Activated T-cell treated with anti-CD3 and anti-CD28 coated beads for 4 hours (primary cell): ENCODE data around the gene ISOC1.

Source experiments
- DNase-seq: peaks from one replicate; pipeline ENCODE4 v3.0.0-alpha.2; 2020

The ISOC1 gene

GRCh38 chr5:129096382-129096991 is 1.9 kb downstream of the ISOC1 start:
- no peak for DNase-seq

DNA sequence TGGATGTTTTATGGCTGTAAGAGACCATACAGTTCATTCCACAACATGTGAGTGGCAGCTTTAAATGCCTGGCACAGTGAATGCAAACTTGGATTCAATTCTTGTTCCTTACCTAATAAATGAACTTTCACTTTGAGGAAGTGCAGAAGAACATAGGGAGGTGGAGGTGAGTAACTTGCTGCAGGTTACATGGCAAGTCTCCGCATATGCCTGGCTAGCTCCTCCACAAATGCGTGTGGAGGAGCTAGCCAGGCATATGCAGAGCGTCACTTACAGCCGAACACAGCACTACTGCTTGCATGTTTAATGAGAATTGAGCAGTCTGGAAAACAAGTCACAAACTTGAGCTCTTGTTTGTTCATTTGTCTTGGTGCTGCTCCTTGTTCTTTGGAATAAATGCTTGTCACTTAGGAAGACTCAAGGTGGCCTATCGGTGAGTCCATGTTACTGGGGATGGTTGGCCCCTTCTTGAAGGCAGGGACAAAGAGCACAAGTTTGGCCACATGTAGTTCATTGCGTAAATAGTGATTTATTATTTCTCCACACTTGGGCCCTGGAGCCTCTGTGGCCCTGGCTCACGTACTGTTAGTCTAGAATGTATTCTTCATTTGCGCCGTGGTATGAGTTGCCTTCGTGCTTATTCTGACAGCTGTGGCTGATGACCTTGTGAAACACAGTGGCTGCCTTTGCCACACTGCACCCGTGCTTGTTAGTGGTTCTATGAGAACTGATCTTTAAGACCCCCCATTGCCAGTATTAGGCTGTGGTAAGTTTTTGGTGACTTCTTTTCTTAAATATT is 3.1 kb downstream of the ISOC1 start:
- DNase-seq, result no peak

GRCh38 chr5:129098488-129099183 is 4.1 kb downstream of the ISOC1 start:
- DNase-seq, result no peak

- no peak for DNase-seq
Measured at GRCh38 chr5:129099184-129099569, 4.6 kb downstream of the ISOC1 start.

GRCh38 chr5:129101794-129102193 is 7.2 kb downstream of the ISOC1 start:
- DNase-seq, result no peak

DNA sequence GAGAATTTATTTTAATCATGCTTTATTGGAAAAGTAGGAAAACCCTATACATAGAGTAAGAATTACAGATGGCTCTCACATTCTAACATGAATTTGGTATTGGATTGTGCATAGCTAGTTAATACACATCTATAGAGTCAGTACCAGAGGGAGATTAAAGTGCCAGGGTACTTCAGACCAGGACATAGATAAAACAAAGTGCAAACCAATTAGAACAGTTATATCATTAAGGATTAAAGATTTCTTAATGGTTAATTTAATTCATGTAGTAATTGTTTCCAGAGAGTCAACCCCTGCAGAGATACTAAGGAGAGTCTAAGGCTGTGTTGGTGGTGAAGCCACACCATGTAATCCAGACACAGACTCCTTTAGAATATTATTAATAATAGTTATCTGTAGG is 8.8 kb downstream of the ISOC1 start:
- no peak for DNase-seq

GRCh38 chr5:129104915-129105455 is 10.4 kb downstream of the ISOC1 start:
- no peak for DNase-seq

DNA sequence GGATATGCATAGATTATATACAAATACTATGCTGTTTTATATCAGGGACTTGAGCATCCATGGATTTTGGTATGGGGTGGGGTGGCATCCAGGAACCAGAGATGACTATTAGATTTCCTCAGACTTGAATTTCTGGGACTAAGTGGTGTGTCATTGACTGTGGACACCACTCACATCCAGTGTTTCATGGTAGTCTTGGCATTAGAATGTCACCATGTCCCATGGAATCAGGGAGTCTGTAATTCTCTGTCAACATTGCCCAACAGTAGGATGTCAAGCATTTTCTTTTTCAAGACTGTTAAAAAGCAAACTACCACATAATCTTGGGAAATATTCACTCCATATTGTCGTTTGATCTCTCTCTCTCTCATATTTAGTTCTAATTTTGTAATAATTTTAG is 13.1 kb downstream of the ISOC1 start:
- no peak for DNase-seq

- DNase-seq, result no peak
Measured at GRCh38 chr5:129110742-129111141, 16.2 kb downstream of the ISOC1 start.

DNA sequence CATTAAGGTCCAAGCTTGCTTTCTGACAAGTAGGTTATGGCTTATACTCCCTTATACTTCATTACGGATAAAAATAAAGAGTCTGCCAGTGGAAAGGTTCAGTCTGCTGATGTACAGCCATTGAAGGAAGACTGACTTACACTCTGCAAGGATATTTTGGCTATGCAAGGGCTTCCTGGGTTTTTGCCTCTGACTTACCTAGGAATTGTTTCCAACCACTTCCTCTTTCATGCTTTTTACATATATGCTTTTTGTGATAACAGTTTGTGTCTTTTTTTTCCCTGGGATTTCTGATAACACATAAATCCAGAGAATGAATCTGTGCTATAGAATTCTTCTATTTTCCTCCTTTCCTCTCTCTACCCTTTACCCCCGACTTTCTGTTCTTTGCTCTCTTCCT is 16.8 kb downstream of the ISOC1 start:
- no peak for DNase-seq

GRCh38 chr5:129112295-129112694 is 17.7 kb downstream of the ISOC1 start:
- DNase-seq, result no peak

DNA sequence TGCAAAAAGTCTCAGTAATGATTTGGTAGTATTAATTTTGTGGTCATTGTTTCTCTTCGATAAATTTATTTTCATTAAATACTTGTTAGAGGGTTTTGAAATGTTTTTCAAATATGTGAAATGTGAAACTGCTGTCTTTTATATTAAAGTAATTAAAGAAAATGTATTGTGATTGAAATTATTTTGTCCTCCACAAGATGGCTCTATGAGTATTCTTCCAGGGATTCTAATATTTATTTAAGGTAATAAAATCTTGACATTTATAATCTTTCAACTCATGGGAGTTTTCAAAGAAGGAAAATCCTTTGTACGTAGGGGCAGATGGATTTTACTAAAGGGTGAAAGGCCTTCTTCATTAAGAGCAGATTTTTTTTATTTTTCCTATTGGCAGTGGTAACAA is 19.3 kb downstream of the ISOC1 start:
- no peak for DNase-seq

- no peak for DNase-seq
Measured at GRCh38 chr5:129114539-129115193, 20.1 kb downstream of the ISOC1 start.

- DNase-seq, result no peak
Measured at GRCh38 chr5:129115680-129116079, 21.1 kb downstream of the ISOC1 start.

GRCh38 chr5:129116797-129117196 is 22.2 kb downstream of the ISOC1 start:
- no peak for DNase-seq

GRCh38 chr5:129118405-129118804 is 23.9 kb downstream of the ISOC1 start:
- DNase-seq, result no peak

DNA sequence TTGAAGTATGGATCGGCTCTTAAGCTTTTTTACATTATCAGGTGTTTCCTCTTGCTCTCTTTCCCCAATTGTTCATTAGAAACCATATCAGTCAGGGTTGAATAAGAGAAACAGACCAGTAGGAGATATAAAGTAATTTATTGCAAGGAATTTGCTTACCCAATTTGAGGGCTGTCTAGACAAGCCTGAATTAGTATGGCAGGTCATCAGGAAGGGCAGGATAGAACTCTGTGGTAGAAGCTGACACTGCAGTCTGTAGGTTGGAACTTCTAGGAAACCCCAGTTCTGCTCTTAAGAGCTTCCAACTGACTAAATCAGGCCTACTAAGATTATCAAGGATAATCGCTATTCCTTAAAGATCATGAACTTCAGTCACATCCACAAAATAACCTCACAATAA is 24.3 kb downstream of the ISOC1 start:
- DNase-seq, result no peak

DNA sequence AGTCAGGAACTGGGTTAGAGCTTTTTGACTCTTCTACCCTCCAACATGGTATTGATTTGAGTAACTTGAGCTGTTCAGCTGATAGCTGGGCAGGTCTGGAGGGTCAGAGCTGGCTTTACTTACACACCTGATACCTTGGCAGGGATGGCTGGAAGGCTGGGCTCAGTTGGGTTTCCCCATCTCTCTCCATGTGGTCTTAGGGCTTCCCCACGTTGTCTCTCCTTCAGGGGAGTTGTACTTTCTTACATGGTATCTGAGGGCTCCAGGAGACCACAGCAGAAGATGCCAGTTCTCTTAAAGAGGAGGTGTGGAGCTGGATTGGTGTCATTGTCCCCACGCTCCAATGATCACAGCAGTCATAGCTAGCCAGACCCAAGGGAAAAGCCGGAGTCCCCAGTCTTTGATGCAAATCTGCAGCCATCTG is 25.6 kb downstream of the ISOC1 start:
- no peak for DNase-seq

GRCh38 chr5:129122560-129122959 is 28.0 kb downstream of the ISOC1 start:
- no peak for DNase-seq

DNA sequence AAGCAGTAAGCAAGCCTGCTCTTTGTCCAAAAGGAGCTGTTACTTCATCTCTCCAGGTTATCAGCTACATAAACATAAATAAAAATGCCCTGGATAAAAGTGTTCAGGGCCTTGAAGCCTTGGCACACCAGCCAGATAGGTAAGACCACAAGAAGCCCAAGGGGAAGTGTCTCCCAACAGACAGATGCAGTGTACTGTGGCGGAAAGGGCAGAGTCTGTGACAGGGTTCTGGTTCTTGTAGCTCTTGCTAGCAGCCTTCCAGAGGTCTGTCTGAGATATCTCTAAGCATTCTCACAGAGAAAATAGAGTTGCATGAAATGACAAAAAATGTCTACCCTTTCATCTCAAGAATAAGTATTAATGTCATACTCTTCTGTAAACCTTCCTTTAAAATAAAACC is 30.1 kb downstream of the ISOC1 start:
- DNase-seq, result no peak

DNA sequence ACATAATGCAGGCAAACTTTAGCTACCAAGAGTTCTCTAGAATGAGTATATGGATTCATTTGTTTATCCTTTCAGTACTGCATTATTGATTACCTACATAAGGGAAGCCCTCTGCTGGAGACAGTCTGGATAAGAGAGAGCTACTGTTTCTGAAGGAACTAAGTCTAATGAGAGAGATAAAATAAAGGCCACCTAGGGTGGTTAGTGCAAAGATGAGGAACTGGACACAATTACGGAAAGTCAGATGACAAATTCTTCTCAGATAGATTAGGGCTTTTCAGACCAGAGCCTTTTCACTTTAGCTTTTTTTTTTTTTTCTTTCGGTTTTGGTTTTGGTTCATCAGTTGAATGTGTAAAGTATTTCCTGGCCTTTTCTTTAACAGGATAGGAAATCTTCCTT is 31.3 kb downstream of the ISOC1 start:
- no peak for DNase-seq

GRCh38 chr5:129133553-129133952 is 39.0 kb downstream of the ISOC1 start:
- DNase-seq, result no peak

DNA sequence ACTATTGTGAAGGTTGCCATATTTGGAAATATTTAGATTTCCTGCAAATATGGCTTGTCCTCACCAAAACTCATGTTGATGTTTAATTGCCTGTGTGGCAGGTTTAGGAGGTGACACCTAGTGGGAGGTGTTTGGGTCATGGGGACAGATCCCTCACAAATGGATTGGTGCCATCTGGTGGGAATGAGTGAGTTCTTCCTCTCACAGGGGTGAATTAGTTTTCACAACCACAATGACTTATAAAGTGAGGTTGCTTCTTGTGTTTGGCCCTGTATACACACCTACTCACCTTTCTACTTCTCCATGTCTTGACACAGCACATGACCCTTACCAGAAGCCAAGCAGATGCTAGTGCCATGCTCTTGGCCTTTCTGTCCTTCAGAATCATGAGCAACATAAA is 41.1 kb downstream of the ISOC1 start:
- DNase-seq, result no peak
